Measurements from ENCODE around the gene SLC36A2.

Gene SLC36A2

DNA sequence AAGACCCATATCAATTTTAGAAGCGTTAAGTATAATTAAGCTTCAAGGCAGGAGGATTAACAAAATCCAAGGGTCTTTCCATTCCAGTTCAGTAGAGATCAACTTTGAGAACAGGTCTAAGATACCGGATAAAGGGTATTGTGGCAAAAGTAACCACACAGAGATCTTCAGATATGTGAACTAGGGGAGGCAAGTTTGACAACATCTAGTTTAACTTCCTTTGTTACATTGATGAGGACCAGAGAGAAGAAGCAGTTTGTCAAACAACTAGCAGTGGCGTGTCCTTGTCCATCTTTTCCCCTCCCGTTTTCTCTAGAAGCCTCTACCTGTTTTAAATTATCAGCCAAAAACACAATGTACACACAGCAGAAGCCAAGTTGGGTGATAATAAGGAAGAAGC lies 8.6 kb downstream of the SLC36A2 start:
- Histone ChIP-seq H3K27me3 (replicated peaks; ENCODE audit: insufficient read depth, low read length) (no peaks in the 10 kb centered on the region), H3K4me1 (ENCODE audit: low read length) (no peaks in the 10 kb centered on the region), H3F3A (ENCODE audit: insufficient read depth, low read length) (no peaks in the 10 kb centered on the region), H3K4me3 (ENCODE audit: low read length) (no peak overlapping the region), H4K20me1 (ENCODE audit: insufficient read depth, low read length) (no peaks in the 10 kb centered on the region), H3K4me2 (ENCODE audit: low read depth, low read length) (no peak overlapping the region), H3K9ac (ENCODE audit: low read length) (no peak overlapping the region), H2AFZ (ENCODE audit: low read length) (no peak overlapping the region), H3K79me2 (ENCODE audit: low read length) (no peaks in the 10 kb centered on the region), H3K9me2 (replicated peaks; ENCODE audit: insufficient read depth, low read length) (no peaks in the 10 kb centered on the region), H3K27ac (ENCODE audit: low read length) (no peak overlapping the region), H3K9me3 (replicated peaks; ENCODE audit: insufficient read depth, low read length) (no peaks in the 10 kb centered on the region), H3K36me3 (replicated peaks; ENCODE audit: insufficient read depth, low read length) (no peaks in the 10 kb centered on the region)
- TF ChIP-seq, protein P1, sequence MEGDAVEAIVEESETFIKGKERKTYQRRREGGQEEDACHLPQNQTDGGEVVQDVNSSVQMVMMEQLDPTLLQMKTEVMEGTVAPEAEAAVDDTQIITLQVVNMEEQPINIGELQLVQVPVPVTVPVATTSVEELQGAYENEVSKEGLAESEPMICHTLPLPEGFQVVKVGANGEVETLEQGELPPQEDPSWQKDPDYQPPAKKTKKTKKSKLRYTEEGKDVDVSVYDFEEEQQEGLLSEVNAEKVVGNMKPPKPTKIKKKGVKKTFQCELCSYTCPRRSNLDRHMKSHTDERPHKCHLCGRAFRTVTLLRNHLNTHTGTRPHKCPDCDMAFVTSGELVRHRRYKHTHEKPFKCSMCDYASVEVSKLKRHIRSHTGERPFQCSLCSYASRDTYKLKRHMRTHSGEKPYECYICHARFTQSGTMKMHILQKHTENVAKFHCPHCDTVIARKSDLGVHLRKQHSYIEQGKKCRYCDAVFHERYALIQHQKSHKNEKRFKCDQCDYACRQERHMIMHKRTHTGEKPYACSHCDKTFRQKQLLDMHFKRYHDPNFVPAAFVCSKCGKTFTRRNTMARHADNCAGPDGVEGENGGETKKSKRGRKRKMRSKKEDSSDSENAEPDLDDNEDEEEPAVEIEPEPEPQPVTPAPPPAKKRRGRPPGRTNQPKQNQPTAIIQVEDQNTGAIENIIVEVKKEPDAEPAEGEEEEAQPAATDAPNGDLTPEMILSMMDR (IDR thresholded peaks at IDR 0.05; ENCODE audit: low read length), result no peak
- TF ChIP-seq EZH2phosphoT487 (IDR thresholded peaks at IDR 0.05; ENCODE audit: low read length) (no peak), EZH2 (optimal IDR thresholded peaks at IDR 0.05; ENCODE audit: low read depth, low read length) (no peak)
- DNase-seq, result no peak

DNA sequence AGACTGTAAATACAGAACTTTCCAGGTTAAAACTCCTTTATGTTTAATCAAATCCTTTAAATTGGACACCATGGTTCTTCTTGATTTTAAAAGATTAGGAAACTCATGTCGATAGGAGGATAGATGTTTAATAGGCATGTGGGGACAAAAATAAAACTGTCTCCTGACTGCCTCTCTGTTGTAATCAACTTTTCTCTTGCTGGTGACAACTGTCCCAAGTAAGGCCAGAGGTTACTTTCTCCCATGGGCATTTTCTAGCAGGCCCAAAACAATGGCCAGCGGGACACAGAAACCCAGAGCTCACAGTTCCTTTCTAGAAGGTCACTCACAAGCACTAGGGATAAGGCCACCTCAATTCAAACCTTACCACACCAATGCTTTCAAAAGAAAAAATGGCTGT lies 14.5 kb downstream of the SLC36A2 start:
- no peak for DNase-seq
- Histone ChIP-seq H4K20me1 (ENCODE audit: insufficient read depth, low read length) (no peaks in the 10 kb centered on the region), H3K27me3 (replicated peaks; ENCODE audit: insufficient read depth, low read length) (no peaks in the 10 kb centered on the region), H3K27ac (ENCODE audit: low read length) (no peak overlapping the region), H3K4me2 (ENCODE audit: low read depth, low read length) (no peak overlapping the region), H2AFZ (ENCODE audit: low read length) (no peak overlapping the region), H3K9me2 (replicated peaks; ENCODE audit: insufficient read depth, low read length) (no peaks in the 10 kb centered on the region), H3K36me3 (replicated peaks; ENCODE audit: insufficient read depth, low read length) (no peaks in the 10 kb centered on the region), H3K9me3 (replicated peaks; ENCODE audit: insufficient read depth, low read length) (no peaks in the 10 kb centered on the region), H3K4me1 (ENCODE audit: low read length) (no peaks in the 10 kb centered on the region), H3K4me3 (ENCODE audit: low read length) (no peak overlapping the region), H3K9ac (ENCODE audit: low read length) (no peak overlapping the region), H3K79me2 (ENCODE audit: low read length) (no peaks in the 10 kb centered on the region), H3F3A (ENCODE audit: insufficient read depth, low read length) (no peaks in the 10 kb centered on the region)
- no peak for TF ChIP-seq EZH2 (optimal IDR thresholded peaks at IDR 0.05; ENCODE audit: low read depth, low read length)
- TF ChIP-seq EZH2phosphoT487 (IDR thresholded peaks at IDR 0.05; ENCODE audit: low read length), result no peak
- TF ChIP-seq, protein P1 (IDR thresholded peaks at IDR 0.05; ENCODE audit: low read length), result no peak

DNA sequence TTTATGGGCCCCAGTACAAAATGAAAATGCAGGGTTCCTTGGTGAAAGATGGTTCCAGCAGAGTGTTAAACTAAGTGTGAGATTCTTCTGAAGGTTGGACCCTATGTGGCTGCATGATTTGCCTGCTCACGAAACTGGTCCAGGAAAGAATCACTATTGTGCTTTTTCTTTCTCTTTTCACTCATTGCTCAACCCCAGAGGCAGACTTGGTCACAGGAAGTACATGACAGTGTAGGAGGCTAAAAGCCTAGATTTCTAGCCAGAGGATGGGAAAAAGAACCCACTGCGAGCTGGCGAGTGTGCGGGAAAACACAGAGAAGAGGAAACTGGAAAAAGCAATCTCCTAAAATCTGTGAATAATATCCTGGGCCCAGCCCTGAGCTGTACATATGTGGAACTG lies 18.6 kb downstream of the SLC36A2 start:
- H3K4me3 ChIP-seq (ENCODE audit: low read length), result no peak overlapping the region
- no peaks in the 10 kb centered on the region for H3F3A ChIP-seq (ENCODE audit: insufficient read depth, low read length)
- H4K20me1 ChIP-seq (ENCODE audit: insufficient read depth, low read length), result no peaks in the 10 kb centered on the region
- no peak for DNase-seq
- H3K27ac ChIP-seq (ENCODE audit: low read length), result no peak overlapping the region
- H3K79me2 ChIP-seq (ENCODE audit: low read length), result no peaks in the 10 kb centered on the region
- H3K4me2 ChIP-seq (ENCODE audit: low read depth, low read length), result no peak overlapping the region
- H3K9me2 ChIP-seq (replicated peaks; ENCODE audit: insufficient read depth, low read length), result no peaks in the 10 kb centered on the region
- H3K4me1 ChIP-seq (ENCODE audit: low read length), result no peaks in the 10 kb centered on the region
- no peaks in the 10 kb centered on the region for H3K36me3 ChIP-seq (replicated peaks; ENCODE audit: insufficient read depth, low read length)
- no peaks in the 10 kb centered on the region for H3K9me3 ChIP-seq (replicated peaks; ENCODE audit: insufficient read depth, low read length)
- no peak overlapping the region for H3K9ac ChIP-seq (ENCODE audit: low read length)
- TF ChIP-seq EZH2 (optimal IDR thresholded peaks at IDR 0.05; ENCODE audit: low read depth, low read length) (no peak), EZH2phosphoT487 (IDR thresholded peaks at IDR 0.05; ENCODE audit: low read length) (no peak)
- TF ChIP-seq, protein P1 (IDR thresholded peaks at IDR 0.05; ENCODE audit: low read length), result no peak
- H2AFZ ChIP-seq (ENCODE audit: low read length), result no peak overlapping the region
- no peaks in the 10 kb centered on the region for H3K27me3 ChIP-seq (replicated peaks; ENCODE audit: insufficient read depth, low read length)

Data from MM.1S (cell line).